Esophagus muscularis mucosa (tissue), 4 donors: ENCODE results near the gene LHFPL6. TPM values are rescaled to one million over a fixed set of nuclear protein-coding genes. Genes with fewer than 3 reads are reported as not detected.

Experiments used
- DNase-seq: peaks from one replicate; pipeline ENCODE4 v3.0.0-alpha.2; 2017; ENCODE audit errors: extremely low spot score
- H3K27ac ChIP-seq, 4 donors: fragments of 200-600 bp; sonication (generic); replicated peaks in 1 of 4; 1 replicate in 3 of 4; 2 replicates in 1 of 4; pipeline ENCODE4 v1.5.1; 2016 to 2019; ENCODE audit warnings: mild to moderate bottlenecking in 1 of 4
- H3K27me3 ChIP-seq, 4 donors: fragments of 200-600 bp; sonication (generic); one replicate each; pipeline versions ENCODE4 v1.5.1 to v1.6.0; 2016 to 2019
- H3K36me3 ChIP-seq, 4 donors: fragments of 200-600 bp; sonication (generic); one replicate each; pipeline ENCODE4 v1.5.1; 2016 to 2019
- H3K4me1 ChIP-seq, 4 donors: fragments of 200-600 bp; sonication (generic); one replicate each; pipeline ENCODE4 v1.5.1; 2016 to 2019
- H3K4me3 ChIP-seq, 4 donors: fragments of 200-600 bp; sonication (generic); 1 replicate in 2 of 4; 2 replicates in 2 of 4; pipeline ENCODE4 v1.5.1; 2016 to 2019; ENCODE audit warnings: mild to moderate bottlenecking in 4 of 4, moderate library complexity in 1 of 4
- H3K9me3 ChIP-seq, 4 donors: fragments of 200-600 bp; sonication (generic); 1 replicate in 3 of 4; 2 replicates in 1 of 4; pipeline ENCODE4 v1.5.1; 2016 to 2019
- CTCF ChIP-seq, 3 experiments: fragments of 200-600 bp in 2 of 3; fragments of 450-650 bp in 1 of 3; sonication (generic) in 2 of 3; IDR thresholded peaks; one replicate each; pipeline ENCODE4 v1.5.1; 2017 to 2019; ENCODE audit warnings: antibody characterized with exemption in 3 of 3, mild to moderate bottlenecking in 2 of 3, moderate library complexity in 1 of 3
- EP300 ChIP-seq: sonication (generic); formaldehyde crosslinking; IDR thresholded peaks from one replicate; pipeline ENCODE4 v1.6.1; 2017; ENCODE audit warnings: antibody characterized with exemption
- POLR2A ChIP-seq: fragments of 450-650 bp; IDR thresholded peaks from one replicate; pipeline ENCODE4 v1.6.1; 2017; ENCODE audit warnings: antibody characterized with exemption, moderate library complexity, mild to moderate bottlenecking, low read depth
- POLR2AphosphoS5 ChIP-seq, 2 donors: sonication (generic); formaldehyde crosslinking; IDR thresholded peaks; one replicate each; pipeline ENCODE4 v1.6.1; 2017; ENCODE audit warnings: antibody characterized with exemption in 2 of 2
- WGBS: methylation state at CpG from one replicate; pipeline ENCODE4 v1.1.5; 2018; 5-methylcytosine and 5-hydroxymethylcytosine counted together
- intact Hi-C: fragments of 100-400 bp; cut with DNase I; formaldehyde crosslinking; loops from one replicate; pipeline ENCODE4 v1.15.1; 2023
- total RNA-seq, 4 donors: library from RNA; depleted of rRNA; stranded (reverse); fragments of >200 nt; gene quantifications; one replicate each; pipeline versions ENCODE4 v1.1.0 to v1.2.1, GENCODE V29; 2016

LHFPL6 gene
- total RNA-seq, 4 donors from 2014 or later, result 55.6 to 75.9 (median 72.0) TPM

GRCh38 chr13:39391761-39392160, 211.2 kb downstream of the LHFPL6 start:
- H3K27me3 ChIP-seq, result no peaks in the 10 kb centered on the region
- intact Hi-C loops, result no loop called here
- DNase-seq, result no peak
- H3K36me3 ChIP-seq, result no peaks in the 10 kb centered on the region
- no peaks in the 10 kb centered on the region for H3K9me3 ChIP-seq
- TF ChIP-seq EP300 (no peak), POLR2A (no peak), CTCF (IDR thresholded peaks at IDR 0.05) (no peak), POLR2AphosphoS5 (IDR thresholded peaks at IDR 0.05) (no peak)
- WGBS, result 80% methylated on average over 2 of the region's 2 CpGs
- no peak overlapping the region for H3K27ac ChIP-seq
- H3K4me1 ChIP-seq, result peaks cover 5 to 16% (median 12%) of the 10 kb centered on the region in 4 donors
- no peak overlapping the region for H3K4me3 ChIP-seq

- no peaks in the 10 kb centered on the region for H3K36me3 ChIP-seq
- H3K27ac ChIP-seq, result no peak overlapping the region
- intact Hi-C loops, result no loop called here
- DNase-seq, result no peak
- H3K9me3 ChIP-seq, result no peaks in the 10 kb centered on the region
- peaks cover 19 to 25% (median 21%) of the 10 kb centered on the region in 4 donors for H3K4me1 ChIP-seq
- TF ChIP-seq CTCF (IDR thresholded peaks at IDR 0.05) (no peak), POLR2AphosphoS5 (IDR thresholded peaks at IDR 0.05) (no peak)
- H3K4me3 ChIP-seq, result no peak overlapping the region
- WGBS, result 87% methylated on average over 5 of the region's 5 CpGs
- no peaks in the 10 kb centered on the region for H3K27me3 ChIP-seq
These were observed 214.0 kb downstream of the LHFPL6 start for GRCh38 chr13:39389013-39389412.

- no peaks in the 10 kb centered on the region for H3K27me3 ChIP-seq
- intact Hi-C loops, result no loop called here
- 29% methylated on average over 3 of the region's 3 CpGs for WGBS
- peak overlapping the region in 3 of 4 donors; percentile 3 to 62 (median 20) for H3K27ac ChIP-seq
- DNase-seq, result no peak
- no peaks in the 10 kb centered on the region for H3K9me3 ChIP-seq
- TF ChIP-seq POLR2AphosphoS5 (IDR thresholded peaks at IDR 0.05), result no peak
- no peak for TF ChIP-seq POLR2A
- TF ChIP-seq EP300, result no peak
- TF ChIP-seq CTCF (IDR thresholded peaks at IDR 0.05), result no peak
- H3K4me1 ChIP-seq, result peaks cover 19 to 25% (median 23%) of the 10 kb centered on the region in 4 donors
- H3K36me3 ChIP-seq, result no peaks in the 10 kb centered on the region
- no peak overlapping the region for H3K4me3 ChIP-seq
These were observed 217.3 kb downstream of the LHFPL6 start for GRCh38 chr13:39385621-39386231.

GRCh38 chr13:39385154-39385553, 217.8 kb downstream of the LHFPL6 start:
- no peak for DNase-seq
- WGBS, result 57% methylated on average over 4 of the region's 4 CpGs
- H3K4me1 ChIP-seq, result peaks cover 19 to 25% (median 23%) of the 10 kb centered on the region in 4 donors
- TF ChIP-seq POLR2AphosphoS5 (IDR thresholded peaks at IDR 0.05) (no peak), POLR2A (no peak), EP300 (no peak), CTCF (IDR thresholded peaks at IDR 0.05) (no peak)
- H3K36me3 ChIP-seq, result no peaks in the 10 kb centered on the region
- H3K27me3 ChIP-seq, result no peaks in the 10 kb centered on the region
- no peak overlapping the region for H3K4me3 ChIP-seq
- intact Hi-C loops, result no loop called here
- H3K9me3 ChIP-seq, result no peaks in the 10 kb centered on the region
- peak overlapping the region in 2 of 4 donors; percentile 20 to 62 for H3K27ac ChIP-seq

- intact Hi-C loops, result no loop called here
- Histone ChIP-seq H3K4me1 (peaks cover 22 to 30% (median 24%) of the 10 kb centered on the region in 4 donors), H3K36me3 (no peaks in the 10 kb centered on the region), H3K9me3 (no peaks in the 10 kb centered on the region), H3K27me3 (no peaks in the 10 kb centered on the region), H3K27ac (no peak overlapping the region), H3K4me3 (no peak overlapping the region)
- no peak for DNase-seq
- TF ChIP-seq EP300 (no peak), POLR2A (no peak), POLR2AphosphoS5 (IDR thresholded peaks at IDR 0.05) (no peak)
- 90% methylated on average over 2 of the region's 2 CpGs for WGBS
These were observed 221.5 kb downstream of the LHFPL6 start for GRCh38 chr13:39381456-39381855.
